ENCODE data around the gene DOK3.
"Not testable (repeated sequence)": the region's sequence is repeated elsewhere in the genome, so short reads cannot be mapped to it uniquely, and the experiment has no call there.

Gene DOK3

DNA sequence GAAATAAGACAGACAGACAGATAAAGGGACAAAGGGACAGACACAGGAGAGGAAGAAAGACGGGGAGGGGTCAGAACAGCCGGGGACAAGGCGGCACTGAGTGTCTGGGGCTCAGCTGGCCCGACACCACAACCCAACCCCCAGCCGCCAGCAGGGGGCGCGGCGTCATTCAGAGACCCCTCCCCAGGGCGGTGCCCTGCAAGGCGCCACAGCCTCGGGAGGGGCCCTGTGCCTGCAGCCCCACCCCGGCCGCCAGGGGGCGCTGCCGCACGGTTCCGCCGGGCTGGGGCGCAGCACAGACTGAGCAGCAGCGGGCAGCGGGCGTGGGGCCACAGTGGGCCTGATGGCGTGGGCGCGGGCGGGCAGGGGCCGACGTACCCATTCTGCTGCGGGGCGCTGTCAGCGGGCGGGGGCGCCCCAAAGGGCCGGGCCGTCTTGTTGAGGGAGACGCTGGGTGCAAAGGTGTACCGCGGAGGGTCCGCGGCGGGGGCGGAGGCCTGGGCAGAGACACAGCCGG lies 18.1 kb downstream of the DOK3 start:
- no peak for DNase-seq (ENCODE audit: extremely low read depth, low read depth)
- TF ChIP-seq, protein P1, sequence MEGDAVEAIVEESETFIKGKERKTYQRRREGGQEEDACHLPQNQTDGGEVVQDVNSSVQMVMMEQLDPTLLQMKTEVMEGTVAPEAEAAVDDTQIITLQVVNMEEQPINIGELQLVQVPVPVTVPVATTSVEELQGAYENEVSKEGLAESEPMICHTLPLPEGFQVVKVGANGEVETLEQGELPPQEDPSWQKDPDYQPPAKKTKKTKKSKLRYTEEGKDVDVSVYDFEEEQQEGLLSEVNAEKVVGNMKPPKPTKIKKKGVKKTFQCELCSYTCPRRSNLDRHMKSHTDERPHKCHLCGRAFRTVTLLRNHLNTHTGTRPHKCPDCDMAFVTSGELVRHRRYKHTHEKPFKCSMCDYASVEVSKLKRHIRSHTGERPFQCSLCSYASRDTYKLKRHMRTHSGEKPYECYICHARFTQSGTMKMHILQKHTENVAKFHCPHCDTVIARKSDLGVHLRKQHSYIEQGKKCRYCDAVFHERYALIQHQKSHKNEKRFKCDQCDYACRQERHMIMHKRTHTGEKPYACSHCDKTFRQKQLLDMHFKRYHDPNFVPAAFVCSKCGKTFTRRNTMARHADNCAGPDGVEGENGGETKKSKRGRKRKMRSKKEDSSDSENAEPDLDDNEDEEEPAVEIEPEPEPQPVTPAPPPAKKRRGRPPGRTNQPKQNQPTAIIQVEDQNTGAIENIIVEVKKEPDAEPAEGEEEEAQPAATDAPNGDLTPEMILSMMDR (IDR thresholded peaks at IDR 0.05; ENCODE audit: low read depth, low read length) = peak; percentile 47

DNA sequence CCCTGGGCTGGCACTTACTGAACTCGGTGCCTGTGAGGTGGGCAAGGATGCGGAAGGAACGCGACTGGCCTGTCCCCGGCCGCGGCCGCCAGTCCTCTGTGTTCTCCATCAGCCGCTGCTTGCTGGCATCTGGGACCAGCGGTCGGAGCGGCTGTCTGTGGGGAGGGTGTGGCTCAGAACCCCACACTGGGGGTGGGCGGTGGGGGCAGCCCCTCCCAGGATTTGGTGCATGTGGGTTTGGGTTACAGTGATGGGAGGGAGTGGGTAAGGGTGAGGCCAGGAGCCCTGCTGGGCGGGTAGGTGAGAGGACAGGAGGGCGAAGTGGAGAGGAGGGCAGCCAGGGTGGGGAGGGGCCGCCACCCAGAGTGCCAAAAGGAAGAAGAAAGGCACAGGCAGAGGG lies 18.6 kb downstream of the DOK3 start:
- TF ChIP-seq, protein P1 (IDR thresholded peaks at IDR 0.05; ENCODE audit: low read depth, low read length) = no peak
- no peak for DNase-seq (ENCODE audit: extremely low read depth, low read depth)

DNA sequence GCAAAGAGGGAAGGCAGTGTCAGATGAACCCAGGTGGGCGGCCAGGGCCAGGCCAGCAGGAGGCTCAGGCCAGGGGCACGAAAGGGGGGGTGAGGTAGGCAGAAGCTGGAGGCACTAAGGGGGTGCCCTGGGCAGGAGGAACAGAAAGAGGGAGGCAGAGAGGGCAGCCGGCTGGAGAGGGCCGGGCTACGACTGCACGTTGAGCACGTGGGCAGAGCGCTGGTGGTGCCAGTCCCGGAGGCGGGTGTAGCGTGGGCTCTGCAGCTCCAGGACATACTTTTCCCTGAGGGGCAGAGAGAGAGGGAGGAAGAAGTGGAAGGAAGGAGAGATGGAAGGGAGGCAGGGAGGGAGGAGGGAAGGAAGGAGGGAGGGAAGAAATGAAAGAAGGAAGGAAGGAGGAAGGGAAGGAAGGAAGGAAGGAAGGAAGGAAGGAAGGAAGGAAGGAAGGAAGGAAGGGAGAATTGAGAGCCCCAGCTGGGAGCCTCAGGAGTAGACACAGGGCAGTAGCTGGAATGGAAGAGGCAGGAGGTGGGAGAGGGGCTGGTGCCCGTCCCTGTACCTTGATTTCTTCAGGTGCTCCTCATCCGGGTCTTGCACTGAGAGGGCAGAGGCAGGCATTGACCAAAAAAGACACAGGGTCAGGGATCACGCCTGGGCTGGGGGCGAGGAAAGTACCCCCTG lies 19.2 kb downstream of the DOK3 start:
- DNase-seq (ENCODE audit: extremely low read depth, low read depth) = no peak
- TF ChIP-seq, protein P1 (IDR thresholded peaks at IDR 0.05; ENCODE audit: low read depth, low read length) = no peak

DNA sequence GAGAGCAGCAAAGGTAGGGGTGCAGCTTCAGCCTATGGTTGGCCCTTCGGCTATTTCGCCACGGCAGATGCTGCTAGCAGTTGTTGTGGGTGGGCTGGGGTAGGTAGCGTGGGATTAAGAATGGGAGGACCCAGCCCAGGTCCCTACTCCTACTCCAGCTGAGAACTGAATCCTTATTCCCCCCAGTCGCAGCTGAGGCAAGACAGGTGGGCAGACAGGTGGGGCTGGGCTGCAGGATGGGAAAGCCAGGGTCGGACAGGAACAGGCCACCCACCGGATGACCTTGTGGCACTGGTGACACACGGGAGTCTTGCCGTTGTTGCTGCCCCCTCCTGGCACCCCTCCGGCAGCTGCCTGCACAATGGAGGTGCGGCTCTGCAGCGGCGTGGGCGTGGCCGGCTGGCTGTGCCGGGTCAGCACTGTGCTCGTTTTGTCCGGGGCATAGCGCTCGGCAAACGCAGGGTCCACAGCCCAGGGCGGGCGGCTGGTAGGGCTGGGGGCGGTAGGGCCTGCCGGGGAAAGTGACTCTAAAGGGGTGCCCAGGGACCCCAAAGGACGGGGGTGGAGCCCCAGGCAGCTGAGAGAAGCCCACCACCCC lies 20.4 kb downstream of the DOK3 start:
- TF ChIP-seq, protein P1 (IDR thresholded peaks at IDR 0.05; ENCODE audit: low read depth, low read length) = no peak; the same call in 1 of the 2 replicates
- no peak for DNase-seq (ENCODE audit: extremely low read depth, low read depth)

DNA sequence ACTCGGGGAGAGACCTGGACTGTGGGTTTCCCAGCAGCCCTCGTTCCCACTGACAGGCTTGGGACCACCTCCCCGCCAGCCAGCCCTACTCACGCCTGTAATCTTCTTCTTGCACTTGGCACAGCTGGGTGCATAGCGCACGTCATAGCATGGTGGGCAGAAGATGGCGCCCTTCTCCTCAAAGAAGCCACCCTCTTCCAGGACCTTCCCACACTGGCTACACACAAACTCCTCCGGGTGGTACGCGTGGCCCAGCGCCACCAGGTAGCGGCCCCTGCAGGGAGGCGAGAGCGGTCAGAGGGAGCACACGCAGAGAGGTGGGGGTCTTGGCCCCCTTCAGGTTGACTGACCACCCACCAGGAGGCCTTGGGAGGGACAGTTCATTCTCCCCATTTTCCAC lies 21.7 kb downstream of the DOK3 start:
- TF ChIP-seq, protein P1 (IDR thresholded peaks at IDR 0.05; ENCODE audit: low read depth, low read length) = no peak
- DNase-seq (ENCODE audit: extremely low read depth, low read depth) = no peak

DNA sequence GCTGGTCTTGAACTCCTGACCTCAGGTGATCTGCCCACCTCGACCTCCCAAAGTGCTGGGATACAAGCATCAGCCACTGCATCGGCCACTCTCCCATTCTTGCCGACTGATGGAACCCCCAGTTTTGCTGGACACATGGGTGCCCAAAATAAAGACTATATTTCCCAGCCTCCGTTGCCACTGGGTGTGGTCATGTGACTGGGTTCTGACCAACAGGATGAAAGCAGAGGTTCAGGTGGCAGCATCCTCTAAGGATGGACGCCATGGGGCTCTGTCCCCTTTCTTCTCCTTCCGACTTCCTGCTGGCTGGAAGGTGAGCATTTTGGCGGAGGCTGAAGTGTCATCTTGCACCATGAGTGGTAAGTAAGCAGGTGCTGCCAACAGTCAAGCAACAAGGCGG lies 22.5 kb downstream of the DOK3 start:
- DNase-seq (ENCODE audit: extremely low read depth, low read depth) = no peak
- TF ChIP-seq, protein P1 (IDR thresholded peaks at IDR 0.05; ENCODE audit: low read depth, low read length) = no peak

DNA sequence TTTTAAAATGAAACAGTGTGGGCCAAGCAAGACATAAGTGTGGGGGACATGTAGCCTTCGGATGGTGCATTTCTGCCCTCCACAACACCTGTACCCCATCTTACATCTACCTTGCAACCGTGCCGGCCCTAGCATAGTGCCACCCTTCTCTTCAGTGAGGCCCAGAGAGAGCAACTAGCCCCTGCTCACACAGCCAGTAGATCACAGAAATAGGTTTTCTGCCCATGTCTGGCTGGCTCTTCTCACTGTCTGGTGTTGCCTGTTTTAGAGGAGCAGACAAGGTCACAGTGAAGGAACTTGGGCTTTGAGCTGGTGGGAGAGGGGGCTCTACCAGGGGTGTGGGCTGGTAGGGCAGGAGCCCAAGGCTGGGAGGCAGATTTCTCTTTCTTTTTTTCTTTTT lies 23.4 kb downstream of the DOK3 start:
- DNase-seq (ENCODE audit: extremely low read depth, low read depth) = no peak
- TF ChIP-seq, protein P1 (IDR thresholded peaks at IDR 0.05; ENCODE audit: low read depth, low read length) = no peak

DNA sequence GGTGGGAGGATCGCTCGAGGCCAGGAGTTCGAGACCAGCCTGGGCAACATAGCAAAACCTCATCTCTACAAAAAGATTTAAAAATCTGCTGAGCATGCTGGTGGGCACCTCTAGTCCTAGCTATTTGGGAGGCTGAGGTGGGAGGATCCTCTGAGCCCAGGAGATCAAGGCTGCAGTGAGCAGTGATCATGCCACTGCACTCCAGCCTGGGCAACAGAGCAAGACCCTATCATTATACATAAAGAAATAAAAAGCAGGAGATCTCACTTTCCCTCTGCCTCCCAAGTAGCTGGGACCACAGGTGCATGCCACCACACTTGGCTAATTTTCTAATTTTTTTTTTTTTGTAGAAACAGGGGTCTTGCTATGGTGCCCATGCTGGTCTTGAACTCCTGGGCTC lies 23.9 kb downstream of the DOK3 start:
- DNase-seq (ENCODE audit: extremely low read depth, low read depth) = not testable (repeated sequence)
